ENCODE results near the gene ADAMTS8. TPM values are rescaled to one million over a fixed set of nuclear protein-coding genes. Genes with fewer than 3 reads are reported as not detected.

ADAMTS8 gene
- total RNA-seq, 4 donors from 2014 or later = 1.2 to 7.3 (median 4.6) TPM

DNA sequence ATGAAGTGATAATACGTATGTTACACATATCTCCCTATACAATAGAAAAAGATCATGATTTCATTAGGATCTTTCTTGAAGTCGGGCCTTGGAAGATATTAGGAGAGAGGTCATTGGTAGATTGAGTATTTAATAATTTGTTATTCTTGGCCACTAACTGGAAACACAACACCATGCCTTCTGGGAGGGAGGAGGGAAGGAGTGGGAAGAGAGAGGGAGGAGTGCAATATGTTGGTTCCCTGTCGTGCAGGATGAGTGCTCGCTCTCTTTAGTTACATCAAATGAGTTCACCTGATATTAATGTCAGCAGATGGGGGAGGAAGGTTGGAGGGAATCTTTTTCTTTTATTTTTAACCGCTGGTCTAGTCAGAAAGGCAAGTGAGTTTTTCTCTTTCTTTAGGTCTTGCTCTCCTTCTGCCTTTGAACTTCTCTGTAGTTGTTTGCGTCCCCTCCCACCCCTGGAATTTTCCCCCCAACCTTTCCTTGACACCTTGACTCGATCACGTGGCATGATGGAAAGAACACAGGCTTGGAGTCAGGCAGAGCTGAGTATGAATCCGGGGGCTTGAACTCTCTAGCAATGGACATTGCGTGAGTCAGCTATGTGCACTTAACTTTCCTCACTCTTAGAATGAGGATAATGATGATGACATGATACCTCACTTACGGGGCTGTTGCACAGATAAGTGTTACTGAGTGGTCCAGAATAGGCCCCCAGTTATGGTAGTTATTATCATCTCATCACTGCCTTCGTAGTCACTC is 26.3 kb upstream of the ADAMTS8 start:
- H3K27me3 ChIP-seq = no peaks in the 10 kb centered on the region
- peaks cover 0 to 5% of the 10 kb centered on the region in 2 donors for H3K4me1 ChIP-seq
- H3K9me3 ChIP-seq = no peaks in the 10 kb centered on the region
- H3K36me3 ChIP-seq = no peaks in the 10 kb centered on the region
- DNase-seq = no peak
- intact Hi-C loops (cut with DNase I; ENCODE audit: low total_unique reads) = no loop called here
- no peak overlapping the region for H3K4me3 ChIP-seq
- no peak overlapping the region for H3K27ac ChIP-seq
- no peak for TF ChIP-seq POLR2A (IDR thresholded peaks at IDR 0.05)
- TF ChIP-seq, protein P1, sequence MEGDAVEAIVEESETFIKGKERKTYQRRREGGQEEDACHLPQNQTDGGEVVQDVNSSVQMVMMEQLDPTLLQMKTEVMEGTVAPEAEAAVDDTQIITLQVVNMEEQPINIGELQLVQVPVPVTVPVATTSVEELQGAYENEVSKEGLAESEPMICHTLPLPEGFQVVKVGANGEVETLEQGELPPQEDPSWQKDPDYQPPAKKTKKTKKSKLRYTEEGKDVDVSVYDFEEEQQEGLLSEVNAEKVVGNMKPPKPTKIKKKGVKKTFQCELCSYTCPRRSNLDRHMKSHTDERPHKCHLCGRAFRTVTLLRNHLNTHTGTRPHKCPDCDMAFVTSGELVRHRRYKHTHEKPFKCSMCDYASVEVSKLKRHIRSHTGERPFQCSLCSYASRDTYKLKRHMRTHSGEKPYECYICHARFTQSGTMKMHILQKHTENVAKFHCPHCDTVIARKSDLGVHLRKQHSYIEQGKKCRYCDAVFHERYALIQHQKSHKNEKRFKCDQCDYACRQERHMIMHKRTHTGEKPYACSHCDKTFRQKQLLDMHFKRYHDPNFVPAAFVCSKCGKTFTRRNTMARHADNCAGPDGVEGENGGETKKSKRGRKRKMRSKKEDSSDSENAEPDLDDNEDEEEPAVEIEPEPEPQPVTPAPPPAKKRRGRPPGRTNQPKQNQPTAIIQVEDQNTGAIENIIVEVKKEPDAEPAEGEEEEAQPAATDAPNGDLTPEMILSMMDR (IDR thresholded peaks at IDR 0.05) = no peak

GRCh38 chr11:130452940-130453339 is 24.5 kb upstream of the ADAMTS8 start:
- peaks cover 0 to 6% of the 10 kb centered on the region in 2 donors for H3K4me1 ChIP-seq
- intact Hi-C loops (cut with DNase I; ENCODE audit: low total_unique reads) = no loop called here

DNA sequence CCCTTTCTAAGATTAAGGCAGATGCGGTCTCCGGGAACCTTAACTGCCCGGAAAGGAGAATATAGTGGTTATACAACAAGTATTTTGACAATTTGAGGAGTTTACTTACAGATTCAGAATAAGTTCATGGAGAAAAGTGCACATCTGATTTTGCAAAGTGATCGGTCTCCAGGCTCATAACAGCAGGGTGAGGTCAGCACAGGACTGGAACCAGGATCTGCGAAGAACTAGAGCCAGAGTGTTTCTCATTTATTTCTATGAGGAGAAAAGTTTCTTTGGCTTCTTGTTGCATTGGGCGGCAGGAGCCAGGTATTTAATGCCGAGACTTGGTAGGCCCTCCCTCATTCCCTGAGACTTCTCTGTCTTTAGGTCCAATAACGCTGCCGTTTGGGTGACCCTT is 23.8 kb upstream of the ADAMTS8 start:
- Histone ChIP-seq H3K4me1 (peaks cover 0 to 2% of the 10 kb centered on the region in 2 donors), H3K9me3 (no peaks in the 10 kb centered on the region), H3K27ac (peak overlapping the region in 1 of 2 donors; percentile 8), H3K36me3 (no peaks in the 10 kb centered on the region), H3K4me3 (no peak overlapping the region), H3K27me3 (no peaks in the 10 kb centered on the region)
- no peak for TF ChIP-seq POLR2A (IDR thresholded peaks at IDR 0.05)
- TF ChIP-seq, protein P1 (IDR thresholded peaks at IDR 0.05) = no peak
- intact Hi-C loops (cut with DNase I; ENCODE audit: low total_unique reads) = no loop called here
- no peak for DNase-seq

More at GRCh38 chr11:130452940-130453339, 24.5 kb upstream of the ADAMTS8 start:
- no peaks in the 10 kb centered on the region for H3K27me3 ChIP-seq
- H3K27ac ChIP-seq = no peak overlapping the region
- H3K4me3 ChIP-seq = no peak overlapping the region
- no peak for DNase-seq
- no peaks in the 10 kb centered on the region for H3K9me3 ChIP-seq
- TF ChIP-seq, protein P1 (IDR thresholded peaks at IDR 0.05) = no peak
- no peak for TF ChIP-seq POLR2A (IDR thresholded peaks at IDR 0.05)
- no peaks in the 10 kb centered on the region for H3K36me3 ChIP-seq

- DNase-seq = no peak
- H3K36me3 ChIP-seq = no peaks in the 10 kb centered on the region
- H3K4me1 ChIP-seq = peaks cover 0 to 2% of the 10 kb centered on the region in 2 donors
- H3K27ac ChIP-seq = peak overlapping the region in 1 of 2 donors; percentile 8
- H3K4me3 ChIP-seq = no peak overlapping the region
- H3K27me3 ChIP-seq = no peaks in the 10 kb centered on the region
- no peaks in the 10 kb centered on the region for H3K9me3 ChIP-seq
- TF ChIP-seq, protein P1 (IDR thresholded peaks at IDR 0.05) = no peak
- intact Hi-C loops (cut with DNase I; ENCODE audit: low total_unique reads) = no loop called here
These were observed 23.0 kb upstream of the ADAMTS8 start for GRCh38 chr11:130451231-130452019.
